ENCODE results near the gene OR52K2. TPM values are rescaled to one million over a fixed set of nuclear protein-coding genes. Genes with fewer than 3 reads are reported as not detected.
"Not testable (repeated sequence)": the region's sequence is repeated elsewhere in the genome, so short reads cannot be mapped to it uniquely, and the experiment has no call there.

The OR52K2 gene
- total RNA-seq = not detected

DNA sequence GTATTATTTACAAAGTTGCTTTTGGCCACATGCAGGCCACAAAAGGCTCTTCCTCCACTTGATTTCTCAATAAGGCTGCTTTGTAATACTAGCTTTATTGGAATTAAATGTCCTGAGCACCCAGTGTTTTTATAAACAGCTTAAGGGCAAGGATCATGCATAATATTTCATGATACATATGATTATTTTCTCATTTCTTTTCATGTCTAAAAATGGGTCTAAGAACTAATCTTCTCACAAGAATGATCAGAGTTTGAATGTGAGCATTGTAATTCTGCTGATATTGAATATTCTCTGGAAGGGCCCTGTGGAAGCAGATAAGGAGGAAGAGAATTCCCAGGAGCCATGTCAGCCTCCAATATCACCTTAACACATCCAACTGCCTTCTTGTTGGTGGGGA, at the start of gene OR52K2:
Gene OR52K2 (plus strand): TSS at position 301 of the 400 bp plus-strand sequence. CDS start 45 bp downstream, at position 346.
- no peaks in the 10 kb centered on the region for H3K9me3 ChIP-seq
- no peak for DNase-seq (ENCODE audit: low spot score)
- H3K4me3 ChIP-seq = no peak within 1 kb of the TSS
- no peak within 1 kb of the TSS for H3K27ac ChIP-seq
- TF ChIP-seq, protein P1, sequence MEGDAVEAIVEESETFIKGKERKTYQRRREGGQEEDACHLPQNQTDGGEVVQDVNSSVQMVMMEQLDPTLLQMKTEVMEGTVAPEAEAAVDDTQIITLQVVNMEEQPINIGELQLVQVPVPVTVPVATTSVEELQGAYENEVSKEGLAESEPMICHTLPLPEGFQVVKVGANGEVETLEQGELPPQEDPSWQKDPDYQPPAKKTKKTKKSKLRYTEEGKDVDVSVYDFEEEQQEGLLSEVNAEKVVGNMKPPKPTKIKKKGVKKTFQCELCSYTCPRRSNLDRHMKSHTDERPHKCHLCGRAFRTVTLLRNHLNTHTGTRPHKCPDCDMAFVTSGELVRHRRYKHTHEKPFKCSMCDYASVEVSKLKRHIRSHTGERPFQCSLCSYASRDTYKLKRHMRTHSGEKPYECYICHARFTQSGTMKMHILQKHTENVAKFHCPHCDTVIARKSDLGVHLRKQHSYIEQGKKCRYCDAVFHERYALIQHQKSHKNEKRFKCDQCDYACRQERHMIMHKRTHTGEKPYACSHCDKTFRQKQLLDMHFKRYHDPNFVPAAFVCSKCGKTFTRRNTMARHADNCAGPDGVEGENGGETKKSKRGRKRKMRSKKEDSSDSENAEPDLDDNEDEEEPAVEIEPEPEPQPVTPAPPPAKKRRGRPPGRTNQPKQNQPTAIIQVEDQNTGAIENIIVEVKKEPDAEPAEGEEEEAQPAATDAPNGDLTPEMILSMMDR (IDR thresholded peaks at IDR 0.05) = no peak
- H3K27me3 ChIP-seq = no peaks in the 10 kb centered on the region
- H3K4me1 ChIP-seq = no peaks in the 10 kb centered on the region
- no peaks in the 10 kb centered on the region for H3K36me3 ChIP-seq

DNA sequence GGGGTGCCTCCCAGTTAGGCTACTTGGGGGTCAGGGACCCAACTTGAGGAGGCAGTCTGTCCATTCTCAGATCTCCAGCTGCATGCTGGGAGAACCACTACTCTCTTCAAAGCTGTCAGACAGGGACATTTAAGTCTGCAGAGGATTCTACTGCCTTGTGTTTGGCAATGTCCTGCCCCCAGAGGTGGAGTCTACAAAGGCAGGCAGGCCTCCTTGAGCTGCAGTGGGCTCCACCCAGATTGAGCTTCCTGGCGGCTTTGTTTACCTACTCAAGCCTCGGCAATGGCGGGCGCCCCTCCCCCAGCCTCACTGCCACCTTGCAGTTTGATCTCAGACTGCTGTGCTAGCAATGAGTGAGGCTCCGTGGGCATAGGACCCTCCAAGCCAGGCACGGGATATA, 42.9 kb upstream of the OR52K2 start:
- not testable (repeated sequence) for H3K4me1 ChIP-seq; H3K27me3 ChIP-seq; H3K36me3 ChIP-seq; H3K9me3 ChIP-seq; DNase-seq (ENCODE audit: low spot score); H3K4me3 ChIP-seq; H3K27ac ChIP-seq

DNA sequence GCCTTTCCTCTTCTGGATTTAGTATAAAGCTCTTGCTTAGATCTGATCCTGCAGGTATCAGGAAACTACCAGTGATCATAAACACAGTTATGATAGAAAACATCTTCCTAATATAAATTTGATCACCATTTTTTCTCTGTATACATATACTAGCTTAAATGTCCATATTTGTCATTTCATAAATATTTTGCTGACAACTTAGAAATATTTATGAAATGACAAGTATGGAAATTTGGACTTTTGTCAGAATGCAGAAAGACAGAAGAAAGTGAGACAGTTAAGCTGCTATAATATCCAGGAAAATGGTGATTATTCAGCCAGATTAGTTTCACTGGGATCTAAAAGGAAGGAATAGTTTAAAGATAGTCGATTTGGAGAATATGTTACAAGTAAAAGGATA, 32.8 kb upstream of the OR52K2 start:
- DNase-seq (ENCODE audit: low spot score) = no peak
- Histone ChIP-seq H3K4me3 (no peak overlapping the region), H3K36me3 (no peaks in the 10 kb centered on the region), H3K27me3 (no peaks in the 10 kb centered on the region), H3K4me1 (no peaks in the 10 kb centered on the region), H3K27ac (no peak overlapping the region), H3K9me3 (no peaks in the 10 kb centered on the region)
- TF ChIP-seq, protein P1 (IDR thresholded peaks at IDR 0.05) = no peak

DNA sequence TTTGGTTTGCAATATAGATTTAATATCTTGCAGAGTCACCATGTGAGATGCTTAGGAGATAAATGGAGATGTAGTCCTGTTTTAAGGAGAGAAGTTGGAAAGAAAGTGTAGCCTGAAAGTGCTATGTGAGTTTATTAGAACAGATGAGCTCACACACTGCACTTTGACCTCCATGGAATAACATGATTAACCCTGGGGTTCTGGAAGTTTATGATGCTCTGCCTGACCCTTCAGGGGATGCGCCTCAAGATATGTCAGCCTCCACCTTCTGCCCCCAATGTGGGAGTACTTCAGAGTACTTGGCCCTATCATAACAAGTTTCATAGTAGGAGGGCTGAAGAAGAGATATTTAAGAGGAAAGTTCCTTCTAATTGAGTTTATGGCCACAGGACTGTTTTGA, 32.3 kb upstream of the OR52K2 start:
- Histone ChIP-seq H3K4me1 (no peaks in the 10 kb centered on the region), H3K36me3 (no peaks in the 10 kb centered on the region), H3K27me3 (no peaks in the 10 kb centered on the region), H3K9me3 (no peaks in the 10 kb centered on the region), H3K27ac (no peak overlapping the region), H3K4me3 (no peak overlapping the region)
- TF ChIP-seq, protein P1 (IDR thresholded peaks at IDR 0.05) = no peak
- no peak for DNase-seq (ENCODE audit: low spot score)

DNA sequence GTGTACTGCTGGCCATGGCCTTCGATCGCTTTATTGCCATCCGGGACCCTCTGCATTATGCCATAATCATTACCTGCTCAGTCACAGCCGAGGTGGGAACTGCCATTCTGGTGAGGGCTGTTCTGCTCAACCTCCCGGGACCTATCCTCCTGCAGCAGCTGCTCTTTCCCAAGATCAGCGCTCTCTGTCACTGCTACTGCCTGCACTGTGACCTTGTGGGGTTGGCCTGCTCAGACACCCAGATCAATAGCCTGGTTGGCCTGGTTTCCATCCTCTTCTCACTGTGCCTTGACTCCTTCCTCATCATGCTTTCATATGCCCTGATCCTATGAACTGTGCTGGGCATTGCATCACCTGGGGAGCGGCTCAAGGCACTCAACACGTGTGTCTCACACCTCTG, 30.7 kb upstream of the OR52K2 start:
- H3K4me1 ChIP-seq = no peaks in the 10 kb centered on the region
- H3K27me3 ChIP-seq = no peaks in the 10 kb centered on the region
- TF ChIP-seq, protein P1 (IDR thresholded peaks at IDR 0.05) = no peak
- no peak overlapping the region for H3K4me3 ChIP-seq
- H3K36me3 ChIP-seq = no peaks in the 10 kb centered on the region
- no peaks in the 10 kb centered on the region for H3K9me3 ChIP-seq
- DNase-seq (ENCODE audit: low spot score) = no peak
- no peak overlapping the region for H3K27ac ChIP-seq

DNA sequence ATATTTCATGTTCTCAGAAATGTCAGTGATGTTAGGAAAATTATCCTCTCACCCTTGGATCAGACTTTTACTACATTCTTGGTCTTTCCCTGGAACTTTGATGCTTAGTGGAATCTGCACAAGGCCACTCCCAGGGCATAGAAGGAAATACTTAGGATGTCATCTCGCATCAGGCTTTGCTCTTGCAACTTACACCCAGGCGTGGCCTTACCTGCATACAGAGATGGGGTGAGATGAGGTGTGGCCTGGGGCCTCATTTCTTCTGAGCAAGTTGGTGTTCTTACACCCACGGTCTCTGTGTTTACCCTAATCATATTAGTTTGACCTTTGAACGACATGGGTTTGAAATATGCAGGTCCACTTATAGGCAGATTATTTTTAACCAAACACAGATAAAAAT, 19.0 kb upstream of the OR52K2 start:
- Histone ChIP-seq H3K9me3 (no peaks in the 10 kb centered on the region), H3K4me1 (no peaks in the 10 kb centered on the region), H3K27ac (no peak overlapping the region), H3K4me3 (no peak overlapping the region), H3K27me3 (no peaks in the 10 kb centered on the region), H3K36me3 (no peaks in the 10 kb centered on the region)
- TF ChIP-seq, protein P1 (IDR thresholded peaks at IDR 0.05) = no peak
- no peak for DNase-seq (ENCODE audit: low spot score)
